ENCODE measurements around the gene BTBD2.

DNA sequence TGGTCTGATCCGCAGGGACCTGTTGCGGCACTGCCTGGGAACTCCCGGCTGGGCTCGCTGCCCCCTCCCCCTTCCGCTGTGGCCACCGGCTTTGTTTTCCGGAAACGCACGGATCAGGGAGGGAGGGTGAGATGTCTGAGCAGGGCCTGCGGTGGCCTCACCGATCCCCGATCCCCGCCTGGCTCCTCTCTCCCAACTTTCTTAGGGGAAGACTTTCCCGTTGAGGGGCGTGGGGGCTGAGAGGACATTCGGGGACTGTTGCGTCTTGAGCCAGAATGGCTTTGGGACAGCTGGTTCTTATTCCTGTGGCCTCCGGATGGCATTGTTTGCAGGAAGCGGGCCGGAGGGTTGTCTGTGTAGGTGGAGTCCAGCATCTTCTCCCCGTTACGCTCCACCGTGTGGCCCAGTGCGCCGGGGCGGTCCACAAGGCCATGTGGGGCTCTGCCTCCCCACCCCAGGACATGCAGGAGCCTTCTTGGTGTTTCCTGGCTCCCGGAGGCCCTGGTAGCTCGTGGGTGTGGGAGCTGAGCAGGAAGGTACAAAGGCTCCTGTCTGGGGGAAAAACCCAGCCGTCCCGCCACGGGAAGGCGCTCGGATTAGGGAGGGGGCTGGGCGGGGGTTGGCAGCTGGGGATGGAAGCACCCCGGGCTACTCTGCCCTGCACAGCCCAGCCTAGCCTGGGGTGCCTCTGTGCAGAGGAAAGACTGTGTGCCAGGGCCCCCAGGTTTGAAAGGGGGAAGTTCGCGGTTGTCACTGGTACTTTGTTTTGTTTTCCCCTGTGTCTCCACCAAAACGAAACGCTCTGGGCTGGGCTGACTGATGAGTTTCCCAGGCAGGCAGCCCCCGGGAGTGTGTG, 73.2 kb downstream of the BTBD2 start:
- TF ChIP-seq, protein P1, sequence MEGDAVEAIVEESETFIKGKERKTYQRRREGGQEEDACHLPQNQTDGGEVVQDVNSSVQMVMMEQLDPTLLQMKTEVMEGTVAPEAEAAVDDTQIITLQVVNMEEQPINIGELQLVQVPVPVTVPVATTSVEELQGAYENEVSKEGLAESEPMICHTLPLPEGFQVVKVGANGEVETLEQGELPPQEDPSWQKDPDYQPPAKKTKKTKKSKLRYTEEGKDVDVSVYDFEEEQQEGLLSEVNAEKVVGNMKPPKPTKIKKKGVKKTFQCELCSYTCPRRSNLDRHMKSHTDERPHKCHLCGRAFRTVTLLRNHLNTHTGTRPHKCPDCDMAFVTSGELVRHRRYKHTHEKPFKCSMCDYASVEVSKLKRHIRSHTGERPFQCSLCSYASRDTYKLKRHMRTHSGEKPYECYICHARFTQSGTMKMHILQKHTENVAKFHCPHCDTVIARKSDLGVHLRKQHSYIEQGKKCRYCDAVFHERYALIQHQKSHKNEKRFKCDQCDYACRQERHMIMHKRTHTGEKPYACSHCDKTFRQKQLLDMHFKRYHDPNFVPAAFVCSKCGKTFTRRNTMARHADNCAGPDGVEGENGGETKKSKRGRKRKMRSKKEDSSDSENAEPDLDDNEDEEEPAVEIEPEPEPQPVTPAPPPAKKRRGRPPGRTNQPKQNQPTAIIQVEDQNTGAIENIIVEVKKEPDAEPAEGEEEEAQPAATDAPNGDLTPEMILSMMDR (IDR thresholded peaks at IDR 0.05) = no peak
- no peak for TF ChIP-seq EZH2 (IDR thresholded peaks at IDR 0.05; ENCODE audit: borderline replicate concordance, insufficient read depth, low read depth, low read length, poor library complexity, severe bottlenecking)

Data from B cell (primary cell).